Brain pericyte (primary cell): ENCODE measurements around the gene DOCK3.
"Not testable (repeated sequence)": the region's sequence is repeated elsewhere in the genome, so short reads cannot be mapped to it uniquely, and the experiment has no call there.

Experiments used
- DNase-seq: peaks from one replicate; pipeline ENCODE4 v3.0.0-alpha.2; 2012; ENCODE audit warnings: low read depth, low spot score

Gene DOCK3

DNA sequence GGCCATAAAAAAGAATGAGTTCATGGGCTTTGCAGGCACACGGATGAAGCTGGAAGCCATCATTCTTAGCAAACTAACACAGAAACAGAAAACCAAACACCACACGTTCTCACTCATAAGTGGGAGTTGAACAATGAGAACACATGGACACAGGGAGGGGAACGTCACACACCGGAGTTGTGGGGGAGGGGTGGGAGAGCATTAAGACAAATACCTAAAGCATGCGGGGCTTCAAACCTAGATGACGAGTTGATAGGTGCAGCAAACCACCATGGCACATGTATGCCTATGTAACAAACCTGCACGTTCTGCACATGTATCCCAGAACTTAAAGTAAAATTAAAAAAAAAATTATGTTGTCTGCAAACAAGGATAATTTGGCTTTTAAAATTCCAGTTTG, 200.1 kb downstream of the DOCK3 start:
- not testable (repeated sequence) for DNase-seq

DNA sequence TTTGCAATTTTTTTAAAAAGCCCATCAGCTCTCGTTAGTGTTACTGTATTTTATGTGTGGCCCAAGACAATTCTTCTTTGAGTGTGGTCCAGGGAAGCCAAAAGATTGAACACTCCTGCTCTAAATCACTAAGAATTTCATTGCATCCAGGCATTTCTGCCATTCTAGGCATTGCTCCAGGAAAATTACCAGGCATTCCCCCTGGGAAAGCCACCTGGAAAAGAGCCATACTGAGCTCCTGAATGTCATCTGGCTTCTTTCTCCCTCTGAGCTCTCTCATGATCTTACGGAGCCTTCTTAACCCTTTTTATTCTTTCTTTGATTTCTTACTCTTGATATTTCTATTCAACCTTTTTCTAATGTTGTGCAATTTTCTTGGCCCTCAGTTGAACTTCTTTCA, 202.2 kb downstream of the DOCK3 start:
- DNase-seq: no peak

DNA sequence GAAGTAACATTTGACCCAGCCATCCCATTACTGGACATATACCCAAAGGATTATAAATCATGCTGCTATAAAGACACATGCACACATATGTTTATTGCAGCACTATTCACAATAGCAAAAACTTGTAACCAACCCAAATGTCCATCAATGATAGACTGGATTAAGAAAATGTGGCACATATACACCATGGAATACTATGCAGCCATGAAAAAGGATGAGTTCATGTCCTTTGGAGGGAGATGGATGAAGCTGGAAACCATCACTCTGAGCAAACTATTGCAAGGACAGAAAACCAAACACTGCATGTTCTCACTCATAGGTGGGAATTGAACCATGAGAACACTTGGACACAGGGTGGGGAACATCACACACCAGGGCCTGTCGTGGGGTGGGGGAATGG, 208.0 kb downstream of the DOCK3 start:
- DNase-seq: not testable (repeated sequence)

DNA sequence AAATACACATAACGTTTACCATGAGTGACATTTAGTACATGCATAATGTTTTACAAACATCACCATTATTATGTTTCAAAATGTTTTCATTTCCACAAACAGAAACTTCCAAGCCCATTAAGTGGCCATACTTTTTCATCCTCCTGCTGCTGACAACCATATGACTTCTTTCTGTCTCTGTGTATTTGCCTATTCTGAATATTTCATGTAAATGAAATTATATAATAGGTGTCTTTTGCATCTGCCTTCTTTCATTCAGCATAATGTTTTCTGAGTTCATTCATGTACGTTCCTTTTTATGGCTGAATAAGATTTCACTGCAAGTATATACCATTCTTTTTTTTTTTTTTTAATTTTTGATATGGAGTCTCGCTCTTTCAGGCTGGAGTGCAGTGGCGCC, 209.0 kb downstream of the DOCK3 start:
- no peak for DNase-seq

DNA sequence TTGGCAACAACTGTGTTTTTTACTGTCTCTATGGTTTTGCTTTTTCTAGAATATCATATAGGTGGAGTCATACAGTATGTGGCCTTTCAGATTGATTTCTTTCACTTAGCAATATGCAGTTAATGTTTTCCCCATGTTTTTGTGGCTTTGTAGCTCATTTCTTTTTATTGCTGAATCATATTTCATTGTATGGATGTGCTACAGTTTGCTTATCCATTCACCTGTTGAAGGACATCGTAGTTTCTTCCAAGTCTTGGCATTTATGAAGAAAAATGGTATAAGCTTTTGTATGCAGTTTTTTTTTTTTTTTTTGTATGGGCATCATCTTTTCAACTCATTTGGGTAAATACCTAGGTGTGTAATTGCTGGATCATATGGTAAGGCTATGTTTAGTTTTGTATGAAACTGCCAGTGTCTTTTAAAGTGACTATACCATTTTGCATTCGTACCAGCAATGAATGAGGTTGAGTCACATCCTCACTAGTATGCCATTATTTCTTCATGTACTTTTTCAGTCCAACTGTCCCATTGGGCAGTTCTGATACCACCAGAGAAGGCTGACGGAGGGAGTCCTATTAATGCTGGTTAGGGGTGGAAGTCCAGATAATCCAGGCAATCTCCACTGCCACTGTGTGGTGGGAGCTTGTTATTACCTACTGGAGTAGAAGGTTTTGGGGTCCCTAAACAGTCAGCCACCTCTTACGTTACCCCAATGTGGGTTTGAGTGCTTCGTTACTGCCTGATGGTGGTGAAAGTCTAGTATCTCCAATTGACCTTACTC, 210.5 kb downstream of the DOCK3 start:
- no peak for DNase-seq

DNA sequence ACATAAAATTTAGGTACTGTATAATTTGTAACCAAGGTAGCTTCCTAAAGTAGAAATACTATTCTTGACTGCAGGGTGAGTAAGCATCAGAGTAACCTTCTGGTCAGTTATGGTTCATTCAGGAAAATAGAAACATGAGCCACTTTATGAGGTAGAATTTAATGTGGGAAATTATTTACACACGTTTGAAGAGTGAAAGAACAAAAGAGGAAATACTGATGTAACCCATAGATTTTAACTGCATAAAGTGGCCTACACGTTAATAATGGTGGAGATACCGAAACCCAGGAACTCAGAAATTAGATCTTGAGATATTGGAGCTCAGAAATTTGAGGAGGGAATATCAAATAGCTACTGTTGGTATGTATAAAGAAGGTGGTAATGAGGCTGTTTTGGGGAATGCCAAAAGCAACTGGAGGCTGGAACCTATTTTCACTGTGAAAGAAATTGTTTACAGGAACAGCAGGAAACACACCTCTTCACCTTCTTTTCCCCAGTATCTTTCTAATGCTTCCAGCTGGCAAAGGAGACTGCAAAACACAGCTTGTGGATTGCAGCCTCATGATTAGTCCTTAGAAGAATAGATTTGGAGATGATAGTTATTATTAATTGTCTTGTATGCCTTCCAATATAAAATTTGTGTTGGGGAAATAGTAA, 216.1 kb downstream of the DOCK3 start:
- no peak for DNase-seq

DNA sequence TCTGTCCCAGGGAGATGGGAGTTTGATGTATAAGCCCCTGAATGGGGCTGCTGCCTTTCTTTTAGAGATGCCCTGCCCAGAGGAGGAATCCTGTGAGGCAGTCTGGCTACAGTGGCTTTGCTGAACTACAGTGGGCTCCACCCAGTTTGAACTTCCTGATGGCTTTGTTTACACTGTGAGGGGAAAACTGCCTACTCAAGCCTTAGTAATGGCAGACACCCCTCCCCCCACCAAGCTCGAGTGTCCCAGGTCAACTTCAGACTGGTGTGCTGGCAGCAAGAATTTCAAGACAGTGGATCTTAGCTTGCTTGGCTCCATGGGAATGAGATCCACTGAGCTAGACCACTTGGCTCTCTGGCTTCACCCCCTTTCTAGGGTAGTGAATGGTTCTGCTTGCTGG, 226.4 kb downstream of the DOCK3 start:
- not testable (repeated sequence) for DNase-seq

DNA sequence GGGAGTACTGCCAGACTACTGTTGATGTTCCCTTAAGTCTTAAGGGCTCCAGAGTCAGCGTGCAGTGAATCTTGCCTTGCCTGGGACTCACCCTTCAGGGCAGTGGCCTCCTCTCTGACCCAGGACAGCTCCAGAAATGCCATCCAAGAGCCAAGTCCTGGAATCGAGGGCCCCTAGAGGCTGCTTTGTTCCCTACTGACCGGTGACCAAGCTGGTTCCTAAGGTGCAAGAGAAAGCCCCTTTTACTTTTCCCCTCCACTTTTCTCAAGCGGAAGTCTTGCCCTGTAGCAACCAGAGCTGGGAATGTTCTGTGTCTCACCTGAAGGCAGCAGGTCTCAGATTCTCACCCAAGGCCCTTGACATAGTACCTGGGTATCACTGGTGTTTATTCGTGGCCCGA, 238.0 kb downstream of the DOCK3 start:
- DNase-seq: no peak

DNA sequence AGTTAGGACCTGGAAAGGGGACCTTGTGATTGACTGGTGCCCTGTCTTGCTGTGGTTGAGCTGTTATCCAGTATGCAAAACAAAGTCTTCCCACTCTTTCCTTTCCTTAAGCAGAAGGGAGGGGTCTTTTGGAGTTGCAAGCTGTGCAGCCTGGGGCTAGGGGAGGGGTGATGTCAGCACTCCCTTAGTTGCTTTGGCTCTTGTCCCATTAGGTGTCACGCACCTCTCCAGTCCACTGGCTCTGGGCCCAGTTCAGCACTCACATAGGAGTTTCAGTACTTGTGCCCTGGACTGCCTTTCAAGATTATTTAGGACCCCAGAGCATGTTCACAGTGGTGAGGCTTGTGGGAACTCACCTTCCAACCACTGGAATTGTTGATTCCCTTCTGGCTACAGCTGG, 238.5 kb downstream of the DOCK3 start:
- no peak for DNase-seq

DNA sequence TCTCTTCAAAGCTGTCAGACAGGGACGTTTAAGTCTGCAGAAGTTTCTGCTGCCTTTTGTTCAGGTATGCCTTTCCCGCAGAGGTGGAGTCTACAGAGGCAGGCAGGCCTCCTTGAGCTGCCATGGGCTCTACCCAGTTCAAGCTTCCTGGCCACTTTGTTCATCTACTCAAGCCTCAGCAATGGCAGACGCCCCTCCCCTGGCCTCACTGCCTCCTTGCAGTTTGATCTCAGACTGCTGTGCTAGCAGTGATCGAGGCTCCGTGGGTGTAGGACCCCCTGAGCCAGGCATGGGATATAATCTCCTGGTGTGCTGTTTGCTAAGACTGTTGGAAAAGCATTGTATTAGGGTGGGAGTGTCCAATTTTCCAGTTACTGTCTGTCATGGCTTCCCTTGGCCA, 247.3 kb downstream of the DOCK3 start:
- not testable (repeated sequence) for DNase-seq

DNA sequence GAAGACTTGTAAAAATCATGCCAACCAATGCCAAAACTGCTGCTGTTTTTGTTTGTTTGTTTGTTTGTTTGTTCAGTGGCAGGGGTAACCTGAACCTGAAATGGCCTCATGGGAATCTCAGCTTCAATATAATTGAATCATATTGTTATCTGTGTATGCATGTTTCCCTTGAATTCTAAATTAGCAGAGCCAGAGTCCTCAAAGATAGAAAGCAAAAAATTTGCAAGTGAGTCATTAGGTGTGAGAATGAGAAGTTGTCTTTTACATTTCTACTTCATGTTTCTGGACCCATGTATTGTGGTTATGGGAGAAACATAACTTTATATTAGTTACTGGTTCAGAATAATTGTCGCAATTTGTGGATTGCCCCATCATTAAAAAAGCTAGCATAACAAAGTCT, 249.2 kb downstream of the DOCK3 start:
- DNase-seq: no peak

DNA sequence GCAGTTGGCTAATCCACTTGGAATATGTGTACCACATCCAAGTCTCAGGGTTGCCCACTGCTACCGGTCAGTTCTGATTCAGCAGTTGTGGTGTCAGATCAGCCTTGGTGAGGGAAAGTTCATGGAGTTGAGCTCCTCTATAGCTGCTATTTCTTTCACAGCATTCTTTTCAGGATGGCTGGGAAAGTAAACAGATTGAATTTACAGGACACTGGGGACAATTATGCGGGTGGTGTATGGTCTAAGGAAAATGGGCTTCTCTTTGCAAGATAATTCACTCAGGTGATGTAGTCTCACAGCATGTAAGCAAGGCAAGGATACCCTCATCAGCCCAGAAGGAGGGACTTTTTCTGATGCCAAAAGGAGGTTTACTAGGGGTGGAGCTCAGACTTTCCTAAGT, 249.9 kb downstream of the DOCK3 start:
- no peak for DNase-seq

DNA sequence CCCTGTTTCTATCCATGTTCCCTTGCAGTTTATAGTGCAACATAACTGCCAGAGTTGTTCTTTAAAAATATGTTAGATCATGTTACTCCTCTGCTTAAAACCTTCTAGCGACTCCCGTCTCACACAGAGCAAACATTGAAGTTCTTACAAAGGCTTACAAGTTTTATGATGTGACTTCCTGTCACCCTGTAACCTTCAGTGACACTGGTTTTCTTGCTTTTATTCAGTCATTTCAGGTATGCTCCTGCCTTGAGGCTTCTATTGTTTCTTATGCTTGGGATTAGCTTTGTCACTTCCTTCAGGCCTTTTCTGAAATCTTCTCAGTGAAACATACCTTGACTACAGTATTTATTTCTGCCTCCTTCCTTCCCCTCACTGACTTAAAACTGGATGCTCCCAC, 252.1 kb downstream of the DOCK3 start:
- DNase-seq: no peak

DNA sequence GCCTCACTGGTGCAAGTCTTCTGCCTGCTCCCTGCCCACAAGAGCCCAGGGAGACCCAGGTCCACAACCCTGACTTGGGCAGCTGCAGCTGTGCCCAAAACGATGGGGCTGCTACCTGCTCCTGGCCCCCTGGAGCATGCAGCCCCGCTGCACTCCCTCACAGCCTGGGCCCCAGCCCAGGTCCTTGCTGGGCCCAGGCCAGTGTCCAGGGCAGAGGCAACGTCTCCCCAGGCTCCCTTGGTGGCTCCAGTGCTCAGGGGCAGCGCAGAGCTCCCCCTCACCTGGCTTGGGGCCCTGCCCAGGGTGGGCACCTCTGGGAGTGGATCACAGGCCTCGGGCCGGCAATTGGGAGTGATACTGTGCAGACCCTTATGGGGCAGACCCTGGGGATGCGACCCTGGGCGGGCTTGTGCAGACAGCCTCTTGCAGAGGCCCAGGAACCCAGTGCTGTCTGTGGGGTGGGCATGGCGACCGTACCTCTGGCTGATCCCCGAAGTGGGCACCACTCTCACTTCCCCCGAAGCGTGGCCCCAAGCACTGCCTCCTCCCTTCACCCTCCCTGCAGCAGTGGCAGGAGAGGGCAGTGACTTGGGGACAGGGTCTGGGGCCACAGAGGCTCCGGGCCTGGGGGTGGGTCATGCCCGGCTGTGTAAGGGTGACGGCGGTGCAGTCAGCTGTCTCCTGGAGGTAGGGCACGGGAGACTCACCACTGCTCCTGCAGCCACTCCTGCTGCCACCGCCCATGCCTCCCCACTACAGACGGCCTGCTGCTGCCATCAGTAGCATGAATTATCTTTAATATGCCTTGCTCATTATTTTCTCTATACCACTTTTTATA, 255.9 kb downstream of the DOCK3 start:
- DNase-seq: no peak

DNA sequence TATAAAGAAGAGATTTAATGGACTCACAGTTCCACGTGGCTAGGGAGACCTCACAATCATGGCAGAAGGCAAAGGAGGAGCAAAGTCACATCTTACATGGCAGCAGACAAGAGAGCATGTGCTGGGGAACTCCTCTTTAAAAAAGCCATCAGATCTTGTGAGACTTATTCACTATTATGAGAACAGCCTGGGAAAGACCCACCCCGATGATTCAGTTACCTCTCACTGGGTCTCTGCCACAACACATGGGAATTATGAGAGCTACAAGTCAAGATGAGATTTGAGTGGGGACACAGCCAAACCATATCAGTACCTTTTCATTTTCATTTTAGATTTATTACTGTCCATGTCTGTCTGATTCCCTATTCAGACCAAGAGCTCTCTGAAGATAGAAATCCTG, 258.2 kb downstream of the DOCK3 start:
- DNase-seq: not testable (repeated sequence)

DNA sequence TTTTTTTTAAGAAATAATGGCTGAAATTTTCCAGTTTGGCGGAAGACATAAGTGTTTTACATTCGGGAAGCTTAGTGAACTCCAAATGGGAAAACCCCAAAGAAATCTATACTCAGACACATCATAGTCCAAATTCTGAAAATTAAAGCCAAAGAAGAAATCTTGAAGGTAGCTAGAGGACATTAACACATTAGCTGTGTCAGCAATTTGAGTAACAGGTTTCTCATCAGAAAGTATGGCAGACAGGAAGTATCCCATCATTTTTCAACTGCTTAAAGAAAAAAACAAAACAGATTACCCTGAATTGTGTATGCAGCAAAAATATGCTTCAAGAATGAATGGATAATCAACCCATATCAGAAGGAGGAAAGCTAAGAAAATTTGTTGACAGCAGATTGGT, 261.7 kb downstream of the DOCK3 start:
- no peak for DNase-seq

DNA sequence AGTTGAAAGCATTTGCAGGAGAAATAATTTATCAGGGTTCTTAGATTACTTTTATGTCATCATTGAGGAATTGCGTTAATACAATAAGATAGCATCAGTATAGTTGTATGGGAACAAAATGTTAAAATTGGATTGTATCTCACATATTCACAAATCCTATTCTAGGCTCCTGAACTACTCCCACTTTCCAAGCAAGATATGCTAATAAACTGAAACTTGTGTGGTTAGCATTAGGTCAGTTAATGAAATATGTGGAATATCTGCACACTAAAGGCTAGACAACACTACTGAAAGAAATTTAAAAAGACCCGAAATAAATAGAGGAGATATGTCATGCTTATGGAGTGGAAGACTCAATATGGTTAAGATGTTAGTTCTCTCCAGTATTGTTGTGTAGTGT, 272.7 kb downstream of the DOCK3 start:
- DNase-seq: no peak

DNA sequence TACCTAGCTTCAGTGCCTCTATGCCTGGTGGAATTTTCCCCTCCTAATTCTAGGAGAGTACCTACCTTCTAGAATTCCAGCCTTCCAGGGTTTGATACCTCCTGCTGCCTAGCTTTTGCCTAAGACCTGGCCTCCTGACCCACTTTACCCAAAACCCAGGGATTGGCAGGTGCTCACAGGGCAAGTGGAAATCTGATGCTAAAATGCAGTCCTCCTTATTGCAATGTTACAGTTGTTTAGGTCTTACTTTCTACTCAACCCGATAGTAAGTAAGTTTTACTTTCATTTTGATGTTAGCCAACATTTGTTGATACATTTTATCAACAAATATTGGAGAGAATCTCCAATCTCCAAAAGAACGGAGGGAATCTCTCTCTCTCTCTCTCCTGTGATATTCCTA, 275.9 kb downstream of the DOCK3 start:
- DNase-seq: no peak

DNA sequence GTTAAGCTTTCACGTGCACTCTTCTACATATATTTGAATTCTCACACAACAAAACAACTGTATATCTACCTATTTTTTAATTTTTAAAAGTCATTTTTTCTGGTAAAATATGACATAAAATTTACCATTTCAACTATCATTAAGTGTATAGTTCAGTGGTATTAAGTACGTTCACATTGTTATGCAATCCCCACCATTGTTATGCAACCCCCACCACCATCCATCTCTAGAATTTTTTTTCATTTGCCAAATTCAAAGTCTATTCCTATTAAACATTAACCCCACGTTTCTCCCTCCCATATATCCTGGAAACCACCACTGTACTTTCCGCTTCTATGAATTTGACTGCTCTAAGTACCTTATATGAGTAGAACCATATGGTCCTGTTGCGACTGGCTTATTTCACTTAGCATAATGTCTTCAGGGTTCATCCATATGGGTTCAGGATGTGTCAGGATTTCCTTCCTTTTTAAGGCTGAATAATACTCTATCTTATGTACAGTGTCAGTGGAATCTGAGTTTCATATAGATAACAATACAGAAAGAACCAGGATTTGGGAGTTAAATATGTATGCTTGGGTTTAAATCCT, 279.2 kb downstream of the DOCK3 start:
- no peak for DNase-seq

DNA sequence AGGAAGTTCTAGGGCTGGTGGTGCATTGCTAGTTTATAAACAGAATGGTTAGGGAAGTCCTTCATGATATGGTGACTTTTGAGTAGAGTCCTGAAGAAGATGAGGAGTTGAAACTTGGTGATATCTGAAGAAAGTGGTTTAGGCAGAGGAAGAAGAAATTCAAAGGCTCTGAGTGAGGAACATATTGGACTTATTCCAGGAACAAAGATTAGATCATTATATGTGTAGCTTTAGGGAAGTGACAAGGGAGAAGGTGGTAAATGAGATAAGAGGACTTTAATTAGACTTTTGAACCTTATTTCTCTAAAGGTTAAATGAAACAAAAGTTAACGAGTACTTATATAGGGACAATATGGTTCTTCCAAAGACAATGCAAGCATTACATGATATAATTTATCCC, 286.7 kb downstream of the DOCK3 start:
- no peak for DNase-seq

DNA sequence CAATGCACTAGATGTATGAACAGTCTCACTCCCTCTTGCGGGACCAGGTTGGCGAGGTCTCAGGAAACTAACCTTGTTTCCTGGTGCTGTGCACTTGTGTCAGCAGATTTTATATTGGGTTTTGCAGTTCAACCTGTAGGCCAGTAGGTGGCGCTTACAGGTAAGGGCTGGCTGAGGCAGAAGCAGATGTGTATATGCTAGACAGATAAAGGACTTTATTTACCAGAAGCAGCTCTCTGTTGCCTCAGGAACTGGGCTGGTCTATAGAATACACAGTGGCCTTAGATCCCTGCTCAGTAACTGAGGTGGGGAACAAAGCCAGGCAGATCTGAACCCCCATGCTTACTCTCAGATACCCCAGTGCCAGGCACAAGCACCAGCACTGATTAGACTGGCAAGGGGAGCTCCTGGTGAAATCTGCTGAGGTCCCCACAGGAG, 296.8 kb downstream of the DOCK3 start:
- DNase-seq: no peak

DNA sequence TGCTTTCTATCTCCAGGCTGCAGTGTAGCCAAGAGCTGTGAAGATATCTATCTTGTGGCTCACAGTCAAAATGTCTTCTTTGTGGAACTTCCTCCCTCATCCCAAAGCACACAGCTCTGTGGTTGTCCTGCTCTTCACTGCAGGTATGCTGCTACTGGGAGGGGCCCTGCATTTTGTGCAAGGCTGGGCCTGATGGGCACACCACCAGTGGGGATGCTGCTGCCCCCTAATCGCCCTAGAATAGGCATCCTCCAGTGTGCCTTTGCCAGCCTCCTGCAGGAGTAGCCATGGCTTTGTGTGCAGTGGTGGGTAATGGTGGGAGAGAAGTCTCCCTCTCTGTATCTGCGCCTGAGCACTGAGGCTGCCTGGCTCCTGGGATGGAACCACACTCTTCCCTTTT, 297.3 kb downstream of the DOCK3 start:
- DNase-seq: no peak
